Fibroblast of mammary gland (primary cell): ENCODE data around the gene CSE1L.
A peak's percentile ranks its signal among the peaks of the same experiment; 100 is the strongest.

Experiments used
- DNase-seq: peaks from one replicate; pipeline ENCODE4 v3.0.0-alpha.2; 2010; ENCODE audit warnings: low read depth
- H3K4me3 ChIP-seq: 2 replicates; pipeline ENCODE4 v1.5.1; 2011; ENCODE audit warnings: low read depth, mild to moderate bottlenecking, low read length, moderate library complexity; ENCODE audit not compliant: control insufficient read depth
- CTCF ChIP-seq: conservative IDR thresholded peaks from 2 replicates; pipeline ENCODE4 v1.5.1; 2011; ENCODE audit warnings: low read depth, low read length, inconsistent platforms; ENCODE audit not compliant: control insufficient read depth, insufficient read depth

CSE1L gene

GRCh38 chr20:49112596-49113274 is 66.6 kb downstream of the CSE1L start:
- TF ChIP-seq CTCF, result no peak
- no peak overlapping the region for H3K4me3 ChIP-seq
- DNase-seq, result peak; percentile 20

GRCh38 chr20:49115564-49115963 is 69.5 kb downstream of the CSE1L start:
- peak; percentile 21 for TF ChIP-seq CTCF
- H3K4me3 ChIP-seq, result no peak overlapping the region
- peak; percentile 46 for DNase-seq

GRCh38 chr20:49118307-49118706 is 72.2 kb downstream of the CSE1L start:
- no peak for DNase-seq
- H3K4me3 ChIP-seq, result no peak overlapping the region
- TF ChIP-seq CTCF, result no peak

GRCh38 chr20:49119988-49120387 is 73.9 kb downstream of the CSE1L start:
- TF ChIP-seq CTCF, result no peak
- no peak for DNase-seq

GRCh38 chr20:49122920-49123319 is 76.8 kb downstream of the CSE1L start:
- TF ChIP-seq CTCF, result no peak
- DNase-seq, result no peak
- H3K4me3 ChIP-seq, result no peak overlapping the region

More at GRCh38 chr20:49119988-49120387, 73.9 kb downstream of the CSE1L start:
- no peak overlapping the region for H3K4me3 ChIP-seq

- no peak overlapping the region for H3K4me3 ChIP-seq
- TF ChIP-seq CTCF, result no peak
- DNase-seq, result no peak
These were observed 77.9 kb downstream of the CSE1L start for GRCh38 chr20:49123982-49124381.

GRCh38 chr20:49132995-49133478 is 86.9 kb downstream of the CSE1L start:
- peak; percentile 79 for DNase-seq
- H3K4me3 ChIP-seq, result no peak overlapping the region
- peak; percentile 49 for TF ChIP-seq CTCF
